NCI-H1930 (cell line): ENCODE results near the gene TCERG1L.
"Not testable (repeated sequence)": the region's sequence is repeated elsewhere in the genome, so short reads cannot be mapped to it uniquely, and the experiment has no call there.

Source experiments
- DNase-seq, 2 experiments: peaks; one replicate each; lab custom pipeline; 2025; lab: John Stamatoyannopoulos, UW

Gene TCERG1L

DNA sequence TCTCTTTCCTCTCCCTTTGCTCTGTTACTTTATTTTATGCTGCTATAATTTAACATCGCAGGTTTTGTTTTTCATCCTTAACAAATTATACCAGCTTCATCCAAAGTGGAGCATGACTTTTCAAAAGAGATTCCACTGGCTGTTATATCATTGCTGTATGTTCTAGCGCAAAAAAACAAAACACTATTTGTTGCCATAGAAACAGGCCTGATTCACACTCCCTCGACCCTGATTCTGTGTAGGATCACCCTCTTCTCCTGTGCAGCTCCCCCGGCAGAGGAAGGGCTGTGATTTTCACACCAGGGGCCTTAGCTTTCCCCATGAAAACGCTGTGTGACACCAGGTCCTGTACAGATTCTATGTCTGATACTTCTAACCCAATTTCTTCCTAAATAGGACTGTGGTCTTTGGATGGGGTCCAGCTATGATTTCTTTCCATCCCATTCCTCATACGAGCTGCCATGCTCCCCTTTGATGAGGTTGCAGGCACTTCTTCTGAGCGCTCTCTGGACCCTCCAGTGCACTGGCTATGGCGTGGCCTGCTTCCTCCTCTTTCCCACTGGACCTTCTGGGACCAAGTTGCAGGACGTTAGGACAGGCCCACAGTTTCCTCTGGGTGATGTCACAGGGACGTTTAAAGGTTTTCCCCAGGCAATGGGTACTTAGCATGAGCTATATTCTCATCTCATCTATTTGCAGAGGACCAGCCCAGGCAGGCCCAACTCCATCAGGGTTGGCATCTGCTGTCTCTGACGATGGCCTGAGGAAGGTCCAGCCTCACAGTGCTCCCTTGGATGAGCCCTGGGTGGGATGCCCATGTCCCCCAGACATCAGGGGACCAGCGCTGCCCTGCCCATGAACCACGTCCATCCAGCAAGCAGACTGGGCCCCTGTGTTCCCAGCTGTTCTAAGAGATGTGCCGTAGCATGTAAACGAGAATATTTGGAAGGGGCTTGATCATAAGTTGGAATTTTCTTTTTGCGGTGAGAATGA lies 210.8 kb downstream of the TCERG1L start:
- not testable (repeated sequence) for DNase-seq

DNA sequence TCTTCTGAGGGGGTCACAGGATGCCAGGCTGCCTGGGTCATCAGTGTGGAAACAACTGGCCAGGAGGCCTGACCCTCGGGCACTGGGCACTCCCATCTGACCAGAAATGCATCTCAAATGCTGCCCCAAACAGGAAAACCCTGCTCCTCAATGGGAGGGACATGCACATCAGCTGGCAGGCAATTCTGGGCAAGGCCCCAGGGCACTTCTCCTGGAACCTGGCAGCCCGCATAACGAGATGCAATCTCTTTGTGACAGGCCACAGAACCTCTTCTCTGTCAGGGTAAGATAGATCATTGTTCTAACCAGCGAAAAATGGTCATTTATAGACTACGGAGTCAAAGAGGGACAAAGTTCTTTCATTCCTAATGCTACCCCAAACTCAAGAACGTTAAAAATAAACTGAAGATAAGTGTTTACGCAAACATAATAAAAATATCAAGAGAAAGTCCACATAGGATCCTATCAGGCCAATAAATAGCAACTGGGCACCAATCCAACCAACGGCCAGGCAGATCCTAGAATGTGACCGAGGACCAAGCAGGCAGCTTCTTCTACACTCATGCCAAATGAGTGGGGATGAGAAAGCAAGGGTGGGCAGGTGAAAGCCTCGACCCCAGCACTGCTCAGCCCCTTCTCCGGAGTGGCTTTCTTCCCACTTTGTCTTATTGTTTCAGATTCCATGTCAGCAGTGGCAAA lies 212.3 kb downstream of the TCERG1L start:
- no peak for DNase-seq

DNA sequence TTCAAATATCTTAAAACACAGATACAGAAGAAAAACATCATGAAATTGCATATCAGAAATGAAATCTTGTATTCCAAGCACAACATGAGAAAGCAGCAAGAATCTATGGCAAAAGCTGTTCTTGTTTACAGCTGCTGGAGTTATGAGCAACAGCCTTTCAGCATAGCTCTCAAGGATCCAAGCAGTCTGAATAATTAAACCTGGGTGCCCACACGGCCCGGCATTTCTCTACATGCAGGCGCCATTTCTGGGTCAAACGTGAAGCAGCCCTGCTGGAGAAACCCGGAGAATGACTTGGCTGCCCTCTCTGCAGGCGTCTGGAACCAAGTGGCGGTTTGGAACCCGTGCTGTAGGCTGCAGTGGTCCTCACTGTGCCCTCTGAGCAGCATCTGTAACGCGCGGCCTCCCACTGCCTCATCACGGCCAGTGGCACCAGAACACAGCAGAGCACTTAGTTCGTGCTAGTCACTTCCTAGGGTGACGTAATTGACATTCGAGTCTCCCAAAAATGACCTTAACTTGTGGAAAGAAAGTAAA lies 213.0 kb downstream of the TCERG1L start:
- no peak for DNase-seq

DNA sequence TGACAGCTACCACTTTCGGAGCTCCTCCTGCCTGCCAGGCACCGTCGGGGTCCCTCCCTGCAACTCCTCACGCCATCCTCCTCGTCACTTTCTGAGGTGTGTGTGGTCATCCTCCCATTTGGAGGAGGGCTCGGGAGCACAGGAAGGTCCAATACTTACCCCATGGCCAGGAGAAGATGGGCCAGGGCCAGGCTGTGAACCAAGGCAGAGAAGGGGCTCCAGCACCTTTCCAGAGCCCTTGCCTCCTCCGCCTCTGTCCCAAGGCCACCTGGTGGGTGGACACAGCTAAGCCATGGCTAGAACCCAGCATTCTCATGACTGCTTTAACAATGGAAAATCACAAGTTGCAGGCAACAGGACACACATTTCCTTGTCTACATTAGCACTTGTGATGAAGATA lies 215.5 kb downstream of the TCERG1L start:
- no peak for DNase-seq

GRCh38 chr10:131095313-131095580 lies 216.3 kb downstream of the TCERG1L start:
- no peak for DNase-seq

DNA sequence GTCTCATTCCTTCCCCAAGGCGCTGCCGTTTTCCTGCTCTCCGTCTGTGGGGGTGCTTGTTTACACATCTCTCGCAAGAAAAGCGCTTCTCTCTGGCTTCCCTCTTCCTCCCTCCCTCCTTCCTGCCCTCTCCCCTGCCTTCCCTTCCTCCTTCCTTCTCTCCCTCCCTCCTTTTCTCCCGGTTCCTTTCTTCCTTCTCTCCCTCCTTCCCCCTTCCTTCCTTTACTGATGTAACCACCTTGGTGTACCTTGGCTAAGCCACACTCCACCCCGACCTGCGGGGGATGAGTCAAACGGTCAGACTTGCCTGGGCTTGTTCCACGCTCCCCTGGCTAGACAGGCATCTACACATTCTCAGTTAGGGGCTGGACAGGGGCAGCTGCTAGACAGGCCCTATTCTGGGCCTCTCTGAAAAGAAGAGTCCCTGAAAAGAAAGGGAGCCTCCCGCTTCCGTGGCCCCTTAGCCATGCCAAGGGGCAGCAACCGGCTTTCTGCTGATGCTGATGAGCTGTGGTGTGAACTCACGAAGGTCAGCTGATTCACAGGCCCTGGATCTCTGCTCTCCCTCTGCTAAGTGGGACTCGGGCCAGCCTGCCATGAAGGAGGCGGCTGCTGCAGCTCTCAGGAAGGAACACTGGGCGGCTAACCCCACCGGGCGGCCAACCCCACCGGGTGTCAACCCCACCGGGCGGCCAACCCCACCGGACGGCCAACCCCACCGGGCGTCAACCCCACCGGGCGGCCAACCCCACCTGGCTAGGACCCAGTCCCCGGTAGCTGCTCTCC lies 216.8 kb downstream of the TCERG1L start:
- DNase-seq = no peak

DNA sequence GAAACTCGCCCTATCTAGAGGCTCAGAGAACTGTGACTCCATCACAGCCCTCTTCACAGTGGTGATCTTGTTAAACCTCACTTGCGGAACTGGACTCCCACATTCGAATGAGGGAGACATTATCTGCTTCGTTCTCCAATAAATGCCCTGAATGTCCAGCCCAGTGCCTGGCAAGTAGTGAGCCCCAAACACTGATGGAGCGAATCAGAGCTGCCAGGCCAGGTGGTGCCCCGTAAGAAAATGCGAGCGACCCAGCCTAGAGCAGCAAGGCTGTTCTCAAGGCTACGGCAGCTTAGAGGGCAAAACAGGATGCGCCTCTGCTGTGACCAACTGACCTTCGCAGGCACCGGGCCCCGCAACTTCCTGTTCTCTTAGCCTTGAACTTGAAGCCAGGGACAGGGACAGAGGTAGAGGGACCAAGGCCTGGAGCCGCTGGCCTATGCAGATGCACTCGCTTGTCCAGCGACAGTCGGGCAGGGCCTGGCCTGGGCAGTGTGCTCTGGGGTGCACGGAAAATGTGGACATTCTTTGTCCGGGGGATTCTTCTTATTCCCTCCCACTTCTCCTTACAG lies 217.6 kb downstream of the TCERG1L start:
- no peak for DNase-seq

DNA sequence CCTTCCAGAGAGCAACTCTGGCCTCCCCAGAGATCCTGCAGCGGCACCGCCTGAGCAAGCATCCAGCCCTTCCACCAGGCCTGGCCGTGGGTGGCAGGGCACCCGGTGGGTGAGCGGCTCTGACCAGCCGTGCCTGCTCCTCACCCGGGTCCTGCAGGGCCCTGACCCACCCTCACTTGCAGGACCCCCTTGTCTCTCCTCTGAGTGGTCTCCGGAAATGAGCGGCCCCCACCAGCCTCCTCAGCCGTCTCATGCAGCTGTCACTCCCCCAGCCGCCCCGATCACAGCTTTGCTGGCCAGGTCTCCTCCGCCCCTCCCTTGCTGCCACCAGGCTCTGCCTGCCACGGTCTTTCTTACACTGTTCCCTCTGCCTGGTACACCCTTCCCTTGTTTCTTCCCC lies 218.2 kb downstream of the TCERG1L start:
- DNase-seq = no peak

- no peak for DNase-seq
These were observed 218.6 kb downstream of the TCERG1L start for GRCh38 chr10:131092876-131093275.

DNA sequence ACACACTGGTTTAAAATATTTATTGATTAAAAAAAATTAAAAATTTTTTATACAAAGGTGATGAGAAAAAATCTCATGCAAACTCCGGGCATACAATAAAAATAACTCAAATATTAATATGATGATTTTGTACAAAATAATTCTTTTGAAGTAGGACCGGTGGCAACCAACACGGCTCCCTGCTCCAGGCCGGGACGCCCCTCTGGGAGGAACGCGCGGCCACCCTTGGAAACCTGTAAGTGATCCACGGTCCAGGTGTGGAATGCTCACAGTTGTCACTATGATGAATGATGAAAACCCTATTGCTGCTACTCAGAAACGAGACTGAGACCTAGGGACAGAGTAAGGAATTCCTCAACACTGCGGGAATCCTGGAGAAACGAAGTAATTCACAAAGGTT lies 219.1 kb downstream of the TCERG1L start:
- no peak for DNase-seq

- no peak for DNase-seq
These were observed 219.8 kb downstream of the TCERG1L start for GRCh38 chr10:131091682-131092081.

DNA sequence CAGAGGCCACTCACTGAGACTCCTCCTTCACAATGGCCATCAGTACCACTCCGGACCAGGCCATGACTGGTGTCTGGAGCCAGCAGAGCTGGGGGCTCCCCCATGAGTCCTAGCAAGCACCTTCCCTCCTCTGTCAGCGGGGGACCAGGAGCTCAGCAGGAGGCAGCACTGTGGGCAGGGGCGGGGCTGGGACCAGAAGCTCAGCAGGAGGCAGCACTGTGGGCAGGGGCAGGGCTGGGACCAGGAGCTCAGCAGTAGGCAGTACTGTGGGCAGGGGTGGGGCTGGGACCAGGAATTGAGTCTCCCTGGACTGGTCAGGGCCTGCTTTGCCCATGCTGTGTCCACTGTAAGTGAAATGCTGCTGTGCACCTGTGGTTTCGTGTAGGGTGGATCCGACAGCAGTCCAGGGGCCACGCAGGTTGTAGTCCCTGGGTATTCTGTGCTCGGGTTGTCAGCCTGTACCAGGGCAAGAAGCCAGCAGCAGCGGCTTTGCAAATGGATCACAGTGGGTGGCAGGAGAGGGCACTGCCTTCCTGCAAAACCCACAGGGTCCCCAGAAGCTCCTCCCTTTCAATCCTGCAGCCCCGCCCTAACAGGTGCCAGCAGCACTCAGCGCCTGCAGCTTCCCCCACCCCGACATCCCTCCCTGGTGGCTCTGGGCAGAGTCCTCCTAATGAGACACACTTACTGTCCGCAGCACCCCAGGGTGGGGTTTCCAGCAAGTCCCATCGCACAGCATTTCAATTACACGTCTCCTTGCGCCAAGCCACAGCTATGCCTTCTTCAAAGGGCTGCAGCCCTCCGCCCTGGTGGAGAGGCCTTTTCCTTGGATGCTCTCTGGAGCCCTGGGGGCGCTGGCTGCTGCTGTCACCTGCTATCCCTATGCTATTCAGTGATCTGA lies 220.5 kb downstream of the TCERG1L start:
- DNase-seq = no peak

DNA sequence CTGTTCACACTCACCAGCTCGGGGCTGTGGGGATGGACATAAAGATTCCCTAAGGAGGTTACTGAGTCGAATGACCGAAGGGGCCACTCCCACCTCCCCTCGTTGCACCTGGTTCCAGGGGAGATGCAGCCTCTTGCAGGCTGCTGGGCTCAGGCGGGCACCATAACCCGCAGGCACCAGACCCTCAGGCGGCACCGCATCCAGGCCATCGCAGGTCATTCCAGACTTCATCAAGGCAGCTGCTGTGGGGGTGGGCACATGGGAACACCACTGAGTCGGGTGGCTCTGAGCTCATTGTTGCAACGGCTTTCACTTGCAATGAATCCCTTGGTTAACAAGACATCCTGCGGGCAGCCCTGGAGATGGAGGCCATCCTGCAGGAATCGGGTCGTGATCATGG lies 221.7 kb downstream of the TCERG1L start:
- DNase-seq = no peak

- DNase-seq = no peak
These were observed 222.4 kb downstream of the TCERG1L start for GRCh38 chr10:131089150-131089549.

DNA sequence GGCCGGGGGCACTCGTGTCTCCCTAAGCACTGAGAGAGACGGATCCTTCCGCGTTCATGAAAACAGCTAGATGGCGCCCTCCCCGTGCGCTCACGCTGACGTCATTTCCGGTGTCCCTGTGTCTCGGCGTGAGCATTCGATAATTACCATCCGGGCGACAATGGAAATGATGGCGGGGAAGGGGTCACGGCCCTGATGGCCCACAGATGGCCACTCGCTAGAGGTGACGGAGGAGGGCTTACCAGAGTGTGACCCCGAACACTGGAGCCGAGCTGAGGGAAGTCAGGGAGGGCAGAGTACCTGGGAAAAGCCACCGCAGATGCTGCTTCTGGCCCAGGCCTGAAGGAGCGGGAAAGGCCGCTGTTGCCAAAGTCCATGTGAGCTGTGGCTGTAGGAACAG lies 222.9 kb downstream of the TCERG1L start:
- no peak for DNase-seq

DNA sequence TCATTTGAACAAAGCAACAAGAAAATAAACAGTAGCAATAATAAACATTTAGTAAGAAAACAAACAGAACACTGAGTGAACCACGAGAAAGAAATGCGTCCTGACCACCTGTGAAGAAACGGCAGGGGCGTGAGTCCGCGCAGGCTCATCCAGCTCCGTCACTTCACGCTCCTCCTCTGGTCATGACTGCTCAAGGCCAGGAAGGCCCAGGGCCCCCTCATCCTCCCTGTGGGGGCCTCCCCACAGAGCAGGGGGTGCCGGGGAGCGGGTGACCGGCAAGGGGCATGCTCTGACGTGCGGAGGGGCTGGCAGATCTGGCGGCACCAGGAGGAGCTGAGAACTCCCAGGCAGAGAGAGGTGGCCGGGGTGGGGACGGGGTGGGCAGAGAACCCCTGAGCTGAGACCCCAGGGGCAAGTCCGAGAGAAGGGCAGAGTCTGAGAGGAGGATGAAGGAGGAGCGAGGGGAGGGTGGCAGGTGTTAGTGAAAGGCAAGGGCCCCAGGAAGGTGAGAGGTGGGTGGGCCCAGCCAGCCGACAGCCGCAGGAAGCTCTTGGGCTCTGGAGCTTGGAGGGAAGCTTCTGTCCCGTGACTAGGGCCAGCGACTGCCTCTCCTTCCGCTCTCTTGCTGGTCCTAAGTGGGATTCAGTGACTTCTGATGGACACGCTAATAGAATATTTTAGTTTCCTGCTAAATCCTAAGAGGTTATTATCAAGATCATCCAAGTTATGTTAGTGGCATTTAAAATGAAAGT lies 223.9 kb downstream of the TCERG1L start:
- no peak for DNase-seq

DNA sequence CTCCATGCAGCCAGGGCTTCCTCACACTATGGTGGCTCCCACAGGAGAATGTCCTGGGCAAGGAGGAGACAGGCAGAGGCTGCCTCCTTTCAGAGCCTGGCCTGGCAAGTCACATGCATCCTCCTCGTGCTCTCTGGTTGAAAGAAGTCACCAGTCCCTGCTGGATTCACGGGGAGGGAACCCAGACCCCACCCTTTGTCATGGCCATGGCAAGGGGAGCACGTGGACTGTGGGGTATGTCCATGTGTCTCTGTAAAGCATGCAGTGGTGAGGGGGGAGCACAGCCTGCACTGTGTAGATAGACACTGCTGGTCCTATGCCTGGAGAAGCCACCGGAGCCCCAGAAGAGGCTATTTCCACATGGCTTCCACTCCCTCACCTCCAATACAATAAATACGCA lies 225.0 kb downstream of the TCERG1L start:
- DNase-seq = no peak

DNA sequence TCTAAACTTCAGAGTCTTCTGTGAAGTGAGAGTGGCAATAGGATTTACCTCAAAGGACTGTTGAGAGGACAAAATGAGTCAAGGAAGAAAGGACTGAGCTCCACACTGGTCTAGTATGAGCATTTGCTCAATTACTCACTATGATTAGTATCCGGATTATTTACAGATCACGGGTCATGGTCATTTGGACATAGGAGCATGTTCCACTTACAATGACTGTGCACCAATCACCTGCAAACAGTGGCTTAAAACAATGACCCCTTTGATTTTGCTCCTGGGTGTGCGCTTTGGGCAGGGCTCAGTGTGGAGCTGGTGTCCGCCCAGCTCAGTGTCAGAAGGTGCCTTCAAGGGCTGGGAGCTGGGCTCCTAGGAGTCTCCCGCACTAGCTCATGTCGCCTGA lies 225.4 kb downstream of the TCERG1L start:
- no peak for DNase-seq

DNA sequence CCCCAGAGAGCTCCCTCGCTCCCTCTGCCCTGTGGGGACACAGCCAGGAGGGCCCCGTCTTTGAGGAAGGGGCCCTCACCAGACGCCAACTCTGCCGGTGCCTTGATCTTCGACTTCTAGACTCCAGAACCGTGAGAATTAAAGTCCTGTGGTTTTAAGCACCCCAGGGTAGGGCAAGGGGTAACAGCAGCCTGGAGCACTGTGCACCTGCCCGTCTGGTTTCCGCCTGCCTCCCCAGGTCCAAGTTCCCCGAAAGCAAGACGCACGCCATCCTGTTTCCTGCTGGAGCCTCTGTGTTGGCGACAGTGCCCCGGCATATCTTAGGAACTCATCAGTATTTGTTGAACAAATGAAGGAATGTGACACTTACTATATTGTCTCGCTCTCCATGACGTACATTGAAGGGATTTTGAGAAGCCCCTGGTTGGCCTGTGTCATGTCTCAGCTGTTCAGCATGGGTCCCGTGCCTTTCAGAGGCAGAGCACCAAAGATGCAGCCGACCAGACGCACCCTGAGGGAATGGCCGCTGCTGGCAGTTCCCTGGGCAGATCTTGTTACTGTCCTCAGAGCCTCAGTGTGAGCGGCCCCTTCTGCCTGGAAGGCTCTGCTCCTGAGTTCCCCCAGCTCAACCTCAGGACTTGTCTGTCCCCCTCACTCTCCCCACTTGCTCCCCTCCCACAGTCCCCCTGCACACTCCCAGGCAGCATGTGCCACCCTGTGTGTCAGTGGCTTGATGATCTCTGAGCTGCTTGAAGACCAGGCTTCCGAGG lies 226.2 kb downstream of the TCERG1L start:
- no peak for DNase-seq

- DNase-seq = no peak
These were observed 226.8 kb downstream of the TCERG1L start for GRCh38 chr10:131084791-131085090.
